Kasumi-1 (cell line): Measurements from ENCODE around the gene NIPSNAP3A.
A peak's percentile ranks its signal among the peaks of the same experiment; 100 is the strongest.

ENCODE experiments used
- DNase-seq, 2 experiments: peaks; one replicate each; lab custom pipeline; 2025; lab: John Stamatoyannopoulos, UW

Gene NIPSNAP3A

DNA sequence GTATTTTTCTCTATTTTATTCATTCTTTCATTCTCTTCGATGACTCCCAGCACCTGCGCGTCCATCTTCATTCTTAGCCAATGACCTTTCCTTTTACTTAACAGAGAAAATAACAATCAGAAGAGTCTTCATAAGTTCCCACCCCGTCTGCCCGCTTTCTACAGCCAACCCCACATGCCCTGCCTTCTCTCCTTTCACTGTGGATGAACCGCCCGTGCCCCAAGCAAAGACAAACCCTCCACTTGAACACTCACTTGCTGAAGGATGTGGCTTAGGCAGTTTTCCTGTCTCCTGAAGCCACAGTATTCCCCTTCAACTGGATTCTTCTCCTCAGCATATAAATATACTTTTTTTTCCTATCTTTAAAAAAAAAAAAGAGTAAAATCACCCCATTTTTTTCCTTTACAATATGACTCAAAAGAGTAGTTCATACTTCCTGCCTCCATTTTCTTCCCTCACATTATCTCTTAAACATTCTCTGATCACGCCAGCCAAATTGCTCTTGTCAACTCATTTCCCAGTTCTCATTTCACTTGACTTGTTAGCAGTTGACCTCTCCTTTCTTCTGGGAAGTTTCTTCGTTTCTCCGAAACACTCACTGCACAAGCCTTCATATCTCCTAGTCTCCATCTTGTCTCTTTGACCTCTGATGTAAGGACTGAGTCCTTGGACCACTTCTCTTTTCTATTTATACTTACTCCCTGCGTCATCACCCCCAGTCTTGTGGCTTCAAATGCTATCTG lies 27.5 kb downstream of the NIPSNAP3A start:
- peak; percentile 45 to 65 for DNase-seq

DNA sequence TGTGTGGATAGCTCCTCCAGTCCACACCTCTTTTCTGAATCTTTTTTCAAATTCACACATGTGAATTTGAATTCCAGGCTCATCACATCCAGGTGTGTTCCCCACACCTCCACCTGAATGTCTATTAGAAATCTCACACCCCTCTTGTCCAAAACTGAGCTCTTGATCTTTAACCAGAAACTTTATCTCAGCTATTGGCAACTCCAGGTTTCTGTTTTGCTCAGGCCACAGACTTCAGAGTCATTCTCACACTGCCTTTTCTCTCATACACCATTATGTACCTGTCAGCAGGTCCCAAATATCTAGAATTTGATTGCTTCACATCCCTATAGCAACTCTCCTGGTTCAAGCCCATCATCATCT lies 28.1 kb downstream of the NIPSNAP3A start:
- no peak for DNase-seq

GRCh38 chr9:104775976-104776375 lies 28.5 kb downstream of the NIPSNAP3A start:
- DNase-seq = no peak

GRCh38 chr9:104776797-104777196 lies 29.3 kb downstream of the NIPSNAP3A start:
- DNase-seq = no peak

GRCh38 chr9:104778802-104779201 lies 31.3 kb downstream of the NIPSNAP3A start:
- DNase-seq = no peak

DNA sequence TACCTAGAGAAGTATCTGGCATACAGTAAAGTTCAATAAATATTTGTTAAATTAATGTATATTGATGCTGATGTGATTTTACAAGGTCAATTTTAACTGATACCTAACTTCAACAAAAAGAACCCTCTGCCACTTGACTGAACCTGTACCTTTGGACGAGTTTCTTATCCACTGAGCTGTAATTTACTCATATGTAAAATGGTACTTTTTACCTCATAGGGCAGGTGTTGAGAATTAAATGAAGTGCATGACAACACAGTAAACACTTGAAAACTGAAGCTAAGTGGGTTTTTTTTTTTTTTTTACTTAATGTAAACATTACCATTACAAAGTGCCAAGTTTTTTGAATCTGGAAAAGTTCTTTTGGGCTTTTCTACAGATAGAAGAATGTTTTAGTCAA lies 31.9 kb downstream of the NIPSNAP3A start:
- DNase-seq = no peak

- peak; percentile 53 to 64 for DNase-seq
Measured at GRCh38 chr9:104779946-104780535, 32.6 kb downstream of the NIPSNAP3A start.

DNA sequence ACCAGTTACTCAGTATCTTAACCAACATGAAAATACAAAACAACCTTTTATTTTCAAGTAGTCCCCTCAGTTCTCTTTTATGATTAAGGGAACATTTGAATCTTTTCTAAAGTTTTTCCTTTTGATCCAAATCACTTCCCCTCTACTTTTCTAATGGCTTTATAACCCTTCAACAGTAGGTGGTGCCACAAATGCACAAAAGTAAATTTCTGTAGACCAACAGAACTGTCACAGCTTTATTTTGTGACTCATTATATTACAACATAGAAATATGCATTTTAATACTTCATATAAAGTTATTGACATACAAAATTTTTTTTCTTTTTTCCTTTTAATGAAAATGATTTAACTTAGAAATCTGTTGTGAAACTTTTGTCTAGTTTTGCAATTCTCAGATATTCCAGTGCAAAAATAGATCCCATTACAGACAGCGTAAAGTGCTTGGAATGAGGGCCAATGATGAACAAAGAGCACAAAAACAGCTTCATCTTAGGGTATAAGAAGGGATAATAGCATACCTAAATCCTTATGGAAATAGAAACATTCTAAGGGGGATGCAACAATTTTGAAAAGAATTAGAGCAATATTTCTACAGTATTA lies 33.4 kb downstream of the NIPSNAP3A start:
- peak; percentile 21 to 78 for DNase-seq

DNA sequence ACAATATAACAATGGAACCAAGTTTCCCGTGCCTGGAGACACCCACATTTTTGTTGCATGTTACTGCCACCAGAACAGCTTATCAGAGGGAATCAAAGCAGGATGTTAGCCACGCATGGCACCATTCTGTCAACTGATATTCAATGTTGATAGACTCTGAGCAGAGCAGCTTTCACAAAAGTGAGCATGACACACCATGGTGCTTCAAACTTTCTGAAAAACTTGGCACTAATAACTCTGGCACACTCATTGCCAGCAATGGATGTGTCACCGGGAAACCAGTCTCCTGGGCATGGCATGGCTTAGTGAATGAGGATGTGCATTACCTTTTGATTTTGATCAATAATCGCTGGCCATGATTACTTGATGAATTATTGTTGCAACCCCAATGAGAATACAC lies 36.1 kb downstream of the NIPSNAP3A start:
- DNase-seq = no peak

GRCh38 chr9:104784098-104784497 lies 36.6 kb downstream of the NIPSNAP3A start:
- peak; percentile 34 to 38 for DNase-seq

DNA sequence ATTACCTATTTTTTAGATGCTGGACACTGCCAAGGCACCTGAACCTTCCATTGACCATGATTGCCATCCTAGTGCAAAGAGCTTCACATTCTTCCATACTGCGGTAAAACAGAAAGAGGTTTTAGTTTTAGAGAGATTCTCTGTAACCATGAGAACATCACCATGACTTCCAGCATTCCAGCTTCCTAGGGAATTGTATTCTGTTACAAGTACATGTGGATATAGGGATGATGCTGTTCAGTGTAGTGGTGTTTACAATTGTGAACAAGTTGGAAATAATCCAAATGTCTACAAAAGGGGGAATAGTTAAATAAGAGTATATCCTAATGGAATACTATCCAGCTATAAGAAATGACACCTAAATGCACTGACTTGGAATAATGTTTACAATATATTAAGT lies 38.8 kb downstream of the NIPSNAP3A start:
- no peak for DNase-seq

DNA sequence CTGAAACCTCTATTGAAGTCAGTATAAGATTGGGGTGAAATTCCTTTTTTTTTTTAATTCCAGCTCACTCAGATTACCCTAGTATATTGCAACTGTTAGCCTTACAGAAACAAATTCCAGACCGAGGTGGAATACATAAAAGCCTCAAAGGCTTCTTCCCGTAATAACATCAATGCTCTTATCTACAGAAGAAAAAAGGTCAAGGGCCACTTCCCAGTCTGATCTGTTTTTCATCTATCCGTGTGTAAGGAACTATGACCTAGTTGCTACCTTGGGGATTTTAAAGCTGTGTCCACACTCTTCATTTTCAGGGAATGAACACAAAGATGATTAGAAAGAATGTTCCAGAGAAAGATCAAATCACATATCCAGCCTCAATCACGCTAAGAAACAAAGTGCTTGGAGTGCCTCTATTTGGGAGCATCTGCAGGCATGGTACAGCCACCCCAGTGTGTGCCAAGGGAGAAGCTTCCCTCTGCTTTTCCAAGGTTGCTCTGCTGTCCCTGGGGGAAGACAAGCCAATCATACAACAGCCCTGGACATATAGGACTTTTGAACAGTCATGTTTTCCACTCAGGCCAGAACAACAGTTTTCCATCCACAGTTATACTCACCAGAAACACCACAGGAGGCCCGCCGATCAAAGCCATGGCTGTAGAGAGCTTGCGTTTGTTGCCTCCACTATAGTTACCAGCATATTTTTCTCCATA lies 40.0 kb downstream of the NIPSNAP3A start:
- no peak for DNase-seq

GRCh38 chr9:104788251-104788650 lies 40.8 kb downstream of the NIPSNAP3A start:
- no peak for DNase-seq

- no peak for DNase-seq
Measured at GRCh38 chr9:104794070-104794469, 46.6 kb downstream of the NIPSNAP3A start.

DNA sequence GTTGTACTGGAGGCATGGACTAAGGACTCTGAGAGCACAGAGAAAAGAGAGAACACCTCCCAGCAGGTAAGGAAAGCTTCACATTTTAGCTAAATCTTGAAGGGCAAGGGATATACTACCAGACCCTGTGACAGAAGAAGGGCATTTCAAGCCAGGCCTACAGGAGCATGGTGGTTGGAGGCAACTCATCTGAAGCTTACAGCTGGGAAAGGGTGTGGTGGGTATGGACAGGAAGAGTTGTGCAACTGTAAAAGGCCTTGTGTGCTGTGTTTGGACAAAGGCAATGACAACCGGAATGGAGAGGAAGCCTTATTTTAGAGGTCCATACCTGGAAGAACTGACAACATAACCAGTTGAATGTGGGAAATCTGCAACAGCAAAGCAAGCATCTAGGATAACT lies 47.6 kb downstream of the NIPSNAP3A start:
- no peak for DNase-seq

DNA sequence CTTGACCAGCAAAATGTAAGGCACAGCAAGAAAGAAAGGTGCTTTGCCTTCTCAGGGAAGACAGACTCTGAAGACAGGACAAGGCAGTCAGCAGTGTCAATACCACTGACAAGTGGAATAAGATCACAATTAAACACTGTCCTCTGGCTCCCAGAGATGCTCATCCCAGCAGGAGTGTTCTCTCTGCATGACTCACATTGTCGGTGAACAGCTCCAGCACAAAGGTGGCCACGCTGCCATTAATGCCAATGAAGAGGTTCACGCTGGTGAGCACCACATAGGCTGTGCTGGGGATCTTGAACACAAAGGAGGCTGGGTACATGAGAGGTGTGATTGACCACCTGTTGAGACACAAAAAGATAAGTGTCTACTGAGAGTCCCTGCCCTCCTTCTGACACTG lies 48.4 kb downstream of the NIPSNAP3A start:
- no peak for DNase-seq

DNA sequence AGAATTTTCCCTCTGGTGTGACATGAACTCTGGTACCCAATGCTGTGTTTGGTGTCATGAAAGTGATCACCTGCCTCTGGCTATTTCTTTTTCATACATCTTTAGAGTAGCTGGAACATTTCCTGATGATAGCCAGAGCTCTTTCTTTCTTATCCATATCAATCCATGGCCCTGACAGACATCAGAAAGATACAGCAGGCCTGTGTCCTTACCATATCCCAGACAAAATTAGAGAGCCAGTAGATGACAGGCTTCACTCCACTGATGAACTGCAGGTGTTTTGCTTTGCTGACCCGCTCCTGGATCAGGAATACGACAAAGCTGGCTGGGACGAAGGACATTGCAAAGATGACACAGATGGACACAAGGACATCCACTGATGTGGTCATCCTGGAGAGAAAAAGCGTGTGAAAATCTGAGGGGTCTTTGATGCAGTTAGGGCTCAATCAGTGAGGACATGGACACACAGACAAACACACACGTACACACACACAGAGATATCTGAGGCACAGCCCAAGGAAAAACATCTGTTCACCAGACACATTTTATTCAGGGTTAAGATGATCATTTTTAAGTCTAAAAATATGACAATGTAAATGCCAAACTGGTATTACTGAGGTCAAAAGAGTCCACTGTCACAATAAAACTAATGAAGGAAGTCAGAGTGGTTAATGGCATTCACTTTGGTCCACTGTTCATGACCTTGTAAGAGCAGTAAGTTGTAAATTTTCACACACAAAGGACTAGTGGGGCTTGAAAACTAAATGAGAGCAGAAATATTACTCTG lies 50.9 kb downstream of the NIPSNAP3A start:
- no peak for DNase-seq

DNA sequence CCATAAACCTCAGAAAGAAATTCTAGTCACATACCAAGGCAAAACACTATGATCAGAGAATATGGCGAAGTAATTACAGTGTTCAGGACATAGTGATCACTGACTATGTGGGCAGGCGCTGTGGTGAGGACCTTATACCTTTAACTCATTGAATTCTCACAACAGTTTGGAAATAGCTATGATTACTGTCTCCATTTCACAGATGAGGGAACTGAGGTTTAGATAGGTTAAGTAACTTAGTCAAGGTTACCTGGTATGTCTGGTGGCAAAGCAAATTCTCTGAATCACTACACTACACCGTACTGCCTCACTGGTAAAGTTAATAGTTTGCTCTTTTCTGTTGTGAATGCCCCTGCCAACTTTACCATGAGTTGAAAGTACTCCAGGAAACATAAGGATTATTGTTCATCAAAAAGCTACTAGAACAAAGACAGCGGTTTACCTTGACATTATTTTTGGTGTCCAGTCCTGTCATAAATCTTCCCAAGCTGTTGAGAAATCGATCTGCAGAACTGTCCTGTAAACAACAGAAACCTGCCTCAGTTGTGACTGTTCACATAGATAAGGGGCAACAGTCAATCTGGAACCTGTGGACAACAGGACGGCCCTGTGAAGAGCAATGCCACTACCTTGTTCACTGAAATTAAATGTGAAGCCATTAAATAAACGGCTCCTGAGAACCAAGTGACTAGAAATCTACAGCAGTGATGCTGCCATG lies 52.7 kb downstream of the NIPSNAP3A start:
- DNase-seq = no peak

- no peak for DNase-seq
Measured at GRCh38 chr9:104802110-104802509, 54.6 kb downstream of the NIPSNAP3A start.

GRCh38 chr9:104802906-104803305 lies 55.4 kb downstream of the NIPSNAP3A start:
- no peak for DNase-seq

- no peak for DNase-seq
Measured at GRCh38 chr9:104805441-104805840, 58.0 kb downstream of the NIPSNAP3A start.
